GM18951 (cell line): Measurements from ENCODE around the gene FNDC10.
A peak's percentile ranks its signal among the peaks of the same experiment; 100 is the strongest.

Experiments
- POLR2A ChIP-seq: IDR thresholded peaks from 4 replicates; pipeline ENCODE4 v1.6.1; 2011; ENCODE audit warnings: mild to moderate bottlenecking; ENCODE audit not compliant: insufficient read length, insufficient read depth; ENCODE audit errors: extremely low read depth
- in situ Hi-C: fragments of 300-500 bp; cut with MboI; formaldehyde crosslinking; loops from one replicate; pipeline ENCODE4 v1.12.0; 2022; ENCODE audit warnings: low sequenced_read_pairs, mixed read lengths, inconsistent platforms; ENCODE audit not compliant: unreplicated experiment

The FNDC10 gene

GRCh38 chr1:1594602-1595260, 5.2 kb downstream of the FNDC10 start:
- in situ Hi-C loops: no loop called here

GRCh38 chr1:1593834-1594601, 5.9 kb downstream of the FNDC10 start:
- no peak for TF ChIP-seq POLR2A
- in situ Hi-C loops: no loop called here

More at GRCh38 chr1:1594602-1595260, 5.2 kb downstream of the FNDC10 start:
- TF ChIP-seq POLR2A: no peak

GRCh38 chr1:1591452-1591851, 8.5 kb downstream of the FNDC10 start:
- no peak for TF ChIP-seq POLR2A
- in situ Hi-C loops: no loop called here

- TF ChIP-seq POLR2A: no peak
- in situ Hi-C loops: no loop called here
These were observed 16.5 kb downstream of the FNDC10 start for GRCh38 chr1:1583347-1584010.

DNA sequence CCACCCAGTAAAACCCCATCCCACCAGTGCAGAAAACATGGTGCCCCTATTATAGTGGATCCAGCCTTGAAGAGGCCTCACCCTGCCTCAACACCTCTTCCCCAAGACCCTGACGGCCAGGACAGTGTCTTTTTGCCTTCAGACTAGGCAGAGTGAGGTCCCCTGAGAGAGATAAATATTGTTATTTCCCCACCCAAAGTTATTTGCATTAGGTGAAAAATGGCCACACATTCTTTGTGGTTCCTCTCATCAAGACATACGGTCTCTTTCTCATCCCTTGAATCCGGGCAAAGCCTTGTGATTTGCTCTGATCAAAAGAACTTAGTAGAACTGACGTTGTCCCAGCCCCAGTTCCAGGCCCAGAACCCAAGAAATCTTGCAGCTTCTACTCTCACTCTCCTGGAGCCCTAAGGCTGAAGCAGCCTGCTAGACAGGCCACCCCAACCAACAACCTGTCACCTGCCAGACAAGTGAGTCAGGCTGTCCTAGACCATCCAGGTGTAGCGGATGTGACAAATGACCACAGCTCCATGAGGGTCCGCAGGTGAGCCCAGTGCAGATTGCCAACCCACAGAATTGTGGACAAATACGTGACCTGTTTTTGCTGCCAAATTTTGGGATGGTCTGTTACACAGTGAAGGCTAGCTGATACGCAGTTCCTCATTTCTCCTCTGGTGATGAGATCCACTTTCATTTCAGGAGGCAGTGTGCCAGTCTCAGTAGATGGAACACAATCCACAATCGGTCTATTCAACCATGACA, 17.2 kb downstream of the FNDC10 start:
- TF ChIP-seq POLR2A: no peak
- in situ Hi-C loops: no loop called here

DNA sequence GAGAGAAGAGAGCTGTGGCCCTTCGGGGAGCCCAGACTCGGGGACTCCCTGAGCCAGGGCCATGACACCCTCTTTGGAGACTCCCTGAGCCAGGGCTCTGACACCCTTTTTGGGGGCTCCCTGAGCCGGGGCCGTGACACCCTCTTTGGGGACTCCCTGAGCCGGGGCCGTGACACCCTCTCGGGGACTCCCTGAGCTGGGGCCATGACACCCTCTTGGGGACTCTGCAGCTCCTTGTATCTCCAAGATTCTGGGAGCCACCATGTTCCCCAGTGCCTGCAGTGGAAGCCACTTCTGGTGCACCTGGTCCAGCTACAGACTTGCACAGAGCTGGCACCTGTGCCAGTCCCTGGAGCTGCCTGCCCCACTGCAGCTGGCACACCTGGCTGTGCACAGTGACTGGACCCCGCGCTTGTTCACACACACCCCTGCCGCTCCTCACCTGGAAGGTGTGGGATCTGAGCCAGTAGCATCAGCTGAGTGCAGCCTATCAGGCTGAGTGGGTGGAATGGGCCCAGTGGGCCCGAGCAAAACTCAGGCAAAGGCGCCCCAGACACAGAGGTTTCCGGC, 21.5 kb downstream of the FNDC10 start:
- no peak for TF ChIP-seq POLR2A
- in situ Hi-C loops: no loop called here

- in situ Hi-C loops: no loop called here
- no peak for TF ChIP-seq POLR2A
These were observed 22.4 kb downstream of the FNDC10 start for GRCh38 chr1:1577367-1578011.

DNA sequence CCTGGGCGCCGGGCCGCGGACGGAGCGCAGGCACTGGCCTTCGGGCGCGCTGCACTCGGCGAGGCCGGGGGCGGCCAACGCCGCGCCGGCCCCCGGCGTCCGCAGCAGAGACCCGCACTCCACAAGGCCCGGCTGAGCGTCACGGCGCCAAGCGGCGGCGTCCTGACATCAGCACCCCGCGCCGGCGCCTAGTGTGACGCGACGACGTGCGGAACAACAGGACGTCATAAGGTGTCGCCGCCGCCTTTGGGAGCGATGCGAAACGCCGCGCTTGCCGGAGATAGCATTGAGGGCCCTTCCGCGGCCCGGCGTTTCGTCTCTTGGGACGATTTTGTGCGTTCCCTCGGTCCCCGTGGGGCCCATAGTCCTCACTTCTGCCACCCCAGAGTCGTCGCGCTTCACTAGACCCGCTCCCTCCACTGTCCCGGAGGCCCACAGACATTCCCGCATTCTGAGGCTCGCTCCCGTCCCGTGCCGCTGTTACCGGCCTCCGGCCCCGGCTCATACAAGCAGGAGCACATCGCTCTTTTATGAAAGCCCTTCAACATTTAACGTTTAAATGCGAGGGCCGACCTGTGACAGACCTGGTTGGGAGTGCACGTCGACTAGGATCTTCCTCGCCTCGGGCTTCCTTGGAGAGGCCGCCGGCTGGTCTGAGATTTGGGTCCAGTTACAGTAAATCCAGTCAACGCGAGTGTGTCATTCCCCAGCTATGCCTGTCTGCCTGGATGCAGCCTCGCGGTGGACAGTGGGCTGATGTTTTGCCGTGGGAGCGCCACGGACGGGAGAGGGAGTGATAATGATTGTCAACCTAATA, 25.0 kb downstream of the FNDC10 start, which contains the start of gene SSU72:
Gene SSU72, minus strand, starts transcription at position 143 of the 817 bp plus-strand sequence. CDS start 306 bp downstream, outside the sequence.
- TF ChIP-seq POLR2A: peak; percentile 91
- in situ Hi-C loops: no loop called here

- no peak for TF ChIP-seq POLR2A
- in situ Hi-C loops: no loop called here
These were observed 25.9 kb downstream of the FNDC10 start for GRCh38 chr1:1573843-1574720.

- in situ Hi-C loops: no loop called here
- TF ChIP-seq POLR2A: no peak
These were observed 30.6 kb downstream of the FNDC10 start for GRCh38 chr1:1569341-1569740.

DNA sequence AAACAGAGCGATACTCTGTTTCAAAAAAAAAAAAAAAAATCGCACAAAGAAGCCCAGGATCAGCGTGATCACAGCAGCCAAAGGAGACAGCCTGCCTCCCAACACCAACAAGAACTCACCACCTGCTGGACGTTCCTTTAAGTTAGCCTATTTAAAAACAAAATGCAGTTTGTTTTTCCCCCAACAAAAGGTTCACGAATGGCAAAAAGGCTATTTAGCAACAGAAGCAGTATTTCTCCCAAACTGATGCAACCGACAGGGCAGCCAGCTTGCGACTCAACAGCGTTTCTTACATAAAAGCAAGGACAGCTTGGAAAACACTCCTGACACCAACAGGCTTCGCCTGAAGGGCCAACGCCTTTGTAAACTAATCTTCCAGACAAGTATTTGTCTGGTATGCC, 32.0 kb downstream of the FNDC10 start:
- in situ Hi-C loops: no loop called here
- no peak for TF ChIP-seq POLR2A
